Caki2 (cell line): ENCODE results near the gene ASPHD1. TPM values are rescaled to one million over a fixed set of nuclear protein-coding genes. Genes with fewer than 3 reads are reported as not detected.
A peak's percentile ranks its signal among the peaks of the same experiment; 100 is the strongest.
"Not testable (repeated sequence)": the region's sequence is repeated elsewhere in the genome, so short reads cannot be mapped to it uniquely, and the experiment has no call there.

Experiments used
- DNase-seq: peaks from one replicate; pipeline ENCODE4 v3.0.0-alpha.2; 2015; ENCODE audit warnings: low read depth
- in situ Hi-C: cut with HindIII; loops from 2 replicates; pipeline ENCODE4 v1.10.0; 2016; ENCODE audit warnings: low sequenced_read_pairs, low pct_unique_long_range_greater_than_20kb, mixed read lengths
- total RNA-seq: library from RNA; depleted of rRNA; stranded (reverse); fragments of >200 nt; shearing (Covaris generic); gene quantifications from 2 replicates; pipeline ENCODE4 v1.2.3, GENCODE V29; 2014; ENCODE audit warnings: low replicate concordance

ASPHD1 gene
- total RNA-seq, 1 experiment from 2014 or later = 71.5 TPM

GRCh38 chr16:29876217-29876593 lies 24.1 kb upstream of the ASPHD1 start:
- in situ Hi-C loops = no loop called here
- no peak for DNase-seq

DNA sequence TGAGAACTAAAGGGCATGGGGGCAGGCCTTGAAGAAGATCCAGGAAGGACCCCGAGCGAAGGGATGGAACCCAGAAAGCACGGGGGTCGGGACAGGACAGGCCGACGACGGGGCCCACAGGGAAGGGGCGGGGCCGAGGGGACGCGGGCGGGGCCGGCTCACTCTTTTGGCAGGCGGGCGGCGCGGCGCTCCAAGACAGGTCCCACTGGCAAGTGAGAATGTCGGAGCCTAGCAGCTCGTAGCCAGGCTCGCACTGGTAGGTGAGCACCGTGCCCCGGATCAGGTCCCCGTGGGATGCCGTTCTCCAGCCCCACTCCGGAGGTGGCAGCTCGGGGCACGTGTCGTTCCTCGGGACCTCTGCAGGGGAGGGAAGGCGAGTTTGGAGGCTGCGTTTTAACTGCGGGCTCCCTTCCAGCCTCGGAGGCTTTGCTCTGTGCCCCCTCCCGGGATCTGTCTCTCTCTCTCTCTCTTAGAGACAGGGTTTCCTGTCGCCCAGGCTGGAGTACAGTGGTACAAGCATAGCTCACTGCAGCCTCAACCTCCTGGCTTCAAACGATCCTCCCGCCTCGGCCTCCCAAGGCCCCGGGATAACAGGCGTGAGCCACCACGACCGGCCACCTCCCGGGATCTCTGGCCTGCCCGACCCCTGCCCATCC lies 23.6 kb upstream of the ASPHD1 start:
- in situ Hi-C loops = no loop called here
- DNase-seq = no peak

- in situ Hi-C loops = no loop called here
- peak; percentile 76 for DNase-seq
Observed at GRCh38 chr16:29877266-29877961, 22.9 kb upstream of the ASPHD1 start.

DNA sequence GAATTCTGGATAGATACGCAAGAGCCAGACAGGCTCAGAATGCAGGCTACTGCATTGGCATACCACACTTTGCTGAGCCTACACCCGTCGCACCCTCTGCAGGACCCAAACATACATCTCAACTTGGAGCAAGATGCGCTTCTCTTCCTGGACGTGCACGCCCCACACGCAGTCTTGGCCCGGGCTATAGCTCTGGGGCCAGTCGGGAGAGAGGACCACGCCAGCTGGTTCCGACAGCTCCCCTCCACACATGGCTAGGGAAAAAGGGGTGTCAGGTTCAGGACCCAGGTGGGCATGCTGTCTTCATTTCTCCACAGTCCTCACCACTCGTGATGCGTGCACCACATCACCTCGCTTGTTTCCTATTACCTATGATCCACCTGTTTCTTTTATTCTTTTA lies 22.1 kb upstream of the ASPHD1 start:
- no peak for DNase-seq
- in situ Hi-C loops = no loop called here

DNA sequence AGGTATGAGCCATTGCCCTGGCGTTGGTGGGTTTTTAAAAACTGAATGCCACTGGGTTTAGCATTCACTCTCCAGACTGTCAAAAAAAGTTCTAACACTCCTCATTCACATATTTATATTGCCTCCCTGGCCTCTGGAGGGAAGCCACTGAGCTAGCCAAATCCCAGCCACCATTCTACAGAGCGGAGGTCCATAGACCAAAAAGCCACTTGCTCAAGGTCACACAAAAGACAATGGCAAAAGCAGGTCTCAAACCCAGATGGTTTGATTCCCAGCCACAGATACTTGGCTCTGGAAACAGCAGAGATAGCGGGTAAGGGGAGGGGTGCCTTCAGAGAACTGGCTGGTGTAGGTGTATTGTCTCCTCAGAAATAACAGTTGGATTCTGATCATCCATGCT lies 19.2 kb upstream of the ASPHD1 start:
- in situ Hi-C loops = no loop called here
- no peak for DNase-seq

GRCh38 chr16:29883987-29884386 lies 16.3 kb upstream of the ASPHD1 start:
- no peak for DNase-seq
- in situ Hi-C loops = no loop called here

GRCh38 chr16:29889372-29889771 lies 10.9 kb upstream of the ASPHD1 start:
- in situ Hi-C loops, DNase-seq: not testable (repeated sequence)

- DNase-seq = no peak
Observed at GRCh38 chr16:29891525-29892457, 8.5 kb upstream of the ASPHD1 start.

DNA sequence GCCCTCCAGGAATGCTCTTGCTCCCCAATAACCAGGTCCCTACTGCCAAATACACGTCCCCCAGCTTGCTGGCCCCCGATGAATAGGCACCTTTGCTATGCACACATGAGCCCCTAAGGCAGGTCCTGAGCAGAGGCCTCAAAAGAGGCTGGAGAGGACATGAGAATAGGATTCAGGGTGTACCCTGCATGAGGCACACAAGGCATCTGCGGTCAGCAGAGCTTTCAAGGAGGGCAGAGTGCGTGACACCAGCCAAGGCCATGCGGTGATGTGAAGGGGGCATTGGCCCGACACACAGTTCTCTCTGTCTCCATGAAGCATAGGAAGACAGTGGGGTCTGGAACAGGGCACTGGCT lies 7.9 kb upstream of the ASPHD1 start:
- in situ Hi-C loops = no loop called here
- DNase-seq = no peak

More at GRCh38 chr16:29891525-29892457, 8.5 kb upstream of the ASPHD1 start:
- in situ Hi-C loops = no loop called here

DNA sequence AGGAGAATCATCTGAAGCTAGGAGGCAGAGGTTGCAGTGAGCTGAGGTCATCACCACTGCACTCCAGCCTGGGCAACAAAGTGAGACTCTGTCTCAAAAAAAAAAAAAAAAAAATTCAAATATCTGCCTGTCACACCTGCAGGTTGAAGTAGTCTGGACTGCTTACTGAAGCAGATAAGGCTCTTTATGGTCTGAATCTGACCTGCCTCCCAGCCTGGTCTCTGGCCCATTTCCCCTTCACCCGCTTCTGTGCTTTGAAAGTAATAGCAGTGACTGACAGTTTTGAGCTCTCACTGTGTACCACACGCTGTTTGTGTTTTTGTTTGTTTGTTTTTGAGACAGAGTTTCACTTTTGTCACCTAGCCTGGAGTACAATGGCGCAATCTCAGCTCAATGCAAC lies 6.7 kb upstream of the ASPHD1 start:
- in situ Hi-C loops = no loop called here

GRCh38 chr16:29894352-29894751 lies 5.9 kb upstream of the ASPHD1 start:
- in situ Hi-C loops = no loop called here

More for the DNA sequence above, 6.7 kb upstream of the ASPHD1 start:
- no peak for DNase-seq

GRCh38 chr16:29896841-29897240 lies 3.4 kb upstream of the ASPHD1 start:
- no peak for DNase-seq
- in situ Hi-C loops = no loop called here

More at GRCh38 chr16:29894352-29894751, 5.9 kb upstream of the ASPHD1 start:
- no peak for DNase-seq

DNA sequence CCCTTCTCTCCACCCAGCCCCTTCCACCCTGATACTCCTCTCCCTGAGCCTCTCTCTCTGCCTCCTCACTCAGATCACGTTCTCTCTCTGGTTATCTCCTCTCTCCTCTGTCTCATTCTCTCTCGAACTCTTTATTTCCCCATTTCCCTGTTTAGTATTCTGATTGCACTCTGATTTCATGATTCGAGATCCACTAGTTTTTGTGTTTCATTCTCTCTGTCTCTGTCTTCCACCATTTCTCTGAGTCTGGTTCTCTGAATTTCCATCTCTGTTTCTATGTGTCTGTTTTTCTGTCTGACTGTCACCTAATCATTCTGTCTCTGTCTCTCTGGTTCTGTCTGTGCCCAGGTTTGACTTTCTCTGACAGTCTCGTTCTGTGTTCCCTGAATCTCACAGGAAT lies 3.0 kb upstream of the ASPHD1 start:
- no peak for DNase-seq
- in situ Hi-C loops = no loop called here

DNA sequence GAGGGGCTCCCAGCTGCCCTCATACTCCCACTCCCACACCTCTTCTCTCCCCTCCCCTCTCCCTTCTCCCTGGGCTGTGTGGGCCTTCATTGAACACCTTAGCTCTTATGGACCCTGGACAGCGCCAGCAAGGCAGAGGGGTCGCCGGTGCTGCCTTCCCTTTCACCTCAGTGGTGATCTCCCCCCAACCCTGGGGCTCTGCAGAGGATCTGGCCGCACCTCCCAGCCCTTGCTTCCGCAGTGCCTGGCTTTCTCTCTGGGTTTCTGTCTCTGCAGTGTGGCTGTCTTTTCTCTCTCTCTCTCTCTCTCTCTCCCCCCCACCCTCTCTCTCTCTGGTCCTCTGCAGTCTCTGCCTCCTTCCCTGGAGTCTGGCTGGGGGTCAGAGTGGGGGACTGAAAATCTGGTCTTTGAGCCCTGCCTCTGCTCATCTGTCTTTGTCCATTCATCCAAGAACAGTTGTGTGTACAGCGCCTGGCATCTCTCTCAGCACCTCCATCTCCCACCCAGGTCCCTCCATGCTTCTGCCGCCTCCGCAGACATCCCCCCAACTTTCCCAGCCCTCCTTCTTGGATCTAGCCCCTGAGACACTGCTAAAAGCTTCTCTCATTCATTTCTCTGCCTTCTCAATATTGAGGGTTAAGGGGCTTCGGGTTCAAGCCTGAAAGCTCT lies 2.0 kb upstream of the ASPHD1 start:
- in situ Hi-C loops = no loop called here
- DNase-seq = no peak

DNA sequence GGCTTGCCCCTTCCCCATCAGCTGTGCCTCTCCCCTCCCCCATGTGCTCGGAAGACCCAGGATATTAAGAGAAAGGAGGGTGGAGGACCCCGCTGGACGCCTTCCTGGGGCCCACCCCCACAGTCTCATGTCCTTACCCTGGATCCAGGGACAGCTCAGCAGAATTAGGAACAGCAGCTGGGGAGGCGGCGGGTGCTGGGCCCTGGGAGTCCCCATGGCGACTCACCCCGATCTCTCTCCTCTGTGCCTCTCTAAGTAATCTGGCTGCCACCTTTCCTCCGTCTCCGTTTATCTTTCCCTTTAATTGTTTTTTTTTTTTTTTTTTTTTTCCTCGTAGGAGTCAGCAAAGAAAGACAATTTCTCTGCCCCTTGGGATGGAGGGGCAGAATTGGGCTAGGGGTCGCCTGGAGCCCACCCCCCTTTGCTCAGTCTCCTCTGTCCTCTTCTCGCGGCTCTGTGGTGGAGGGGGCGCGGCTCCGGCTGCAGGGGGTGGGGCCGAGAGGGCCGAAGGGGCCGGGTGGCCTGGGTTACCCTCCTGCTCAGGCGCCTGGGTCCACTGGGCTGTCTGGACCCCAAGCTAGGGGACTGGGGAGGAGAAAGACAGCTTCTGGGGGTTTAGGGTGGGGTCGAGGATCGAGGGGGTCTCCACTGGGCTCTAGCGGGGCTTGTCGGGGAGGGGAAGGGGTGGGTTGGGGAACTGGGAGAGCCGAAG lies 1.3 kb upstream of the ASPHD1 start:
- no peak for DNase-seq
- in situ Hi-C loops = no loop called here

DNA sequence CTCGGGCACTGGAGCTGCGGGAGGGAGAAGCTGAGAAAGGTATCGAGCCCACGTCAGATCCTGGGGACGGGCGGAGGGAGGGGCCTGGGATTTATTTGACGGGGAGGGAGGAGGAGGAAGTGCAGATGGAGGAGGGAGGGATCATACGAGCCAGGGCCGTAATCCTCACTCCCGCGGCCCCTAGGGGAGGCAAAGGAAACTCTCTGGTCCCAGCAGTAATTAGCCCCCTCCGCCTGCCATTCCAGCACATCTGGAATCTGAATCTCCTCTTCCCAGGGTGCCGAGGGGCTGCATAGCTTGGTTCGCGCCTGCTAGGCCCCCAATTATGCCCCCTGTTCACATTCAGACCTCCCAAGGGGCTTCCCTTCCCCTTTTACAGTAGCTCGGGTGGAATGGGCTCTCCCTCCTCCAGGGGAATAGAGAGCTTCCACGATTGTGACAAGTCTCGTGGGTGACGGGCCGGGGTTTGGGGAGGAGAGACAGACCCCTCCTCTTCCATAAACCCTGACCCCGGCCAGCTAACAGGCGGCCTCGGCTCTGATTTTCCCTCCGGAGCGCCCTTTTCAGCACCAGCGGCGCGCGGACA lies 679 bp upstream of the ASPHD1 start, which contains the start of gene SEZ6L2:
SEZ6L2 (minus strand) TSS at position 35 of the 586 bp plus-strand sequence. CDS start 531 bp downstream, outside the sequence.
- peak; percentile 96 for DNase-seq
- in situ Hi-C loops = no loop called here

DNA sequence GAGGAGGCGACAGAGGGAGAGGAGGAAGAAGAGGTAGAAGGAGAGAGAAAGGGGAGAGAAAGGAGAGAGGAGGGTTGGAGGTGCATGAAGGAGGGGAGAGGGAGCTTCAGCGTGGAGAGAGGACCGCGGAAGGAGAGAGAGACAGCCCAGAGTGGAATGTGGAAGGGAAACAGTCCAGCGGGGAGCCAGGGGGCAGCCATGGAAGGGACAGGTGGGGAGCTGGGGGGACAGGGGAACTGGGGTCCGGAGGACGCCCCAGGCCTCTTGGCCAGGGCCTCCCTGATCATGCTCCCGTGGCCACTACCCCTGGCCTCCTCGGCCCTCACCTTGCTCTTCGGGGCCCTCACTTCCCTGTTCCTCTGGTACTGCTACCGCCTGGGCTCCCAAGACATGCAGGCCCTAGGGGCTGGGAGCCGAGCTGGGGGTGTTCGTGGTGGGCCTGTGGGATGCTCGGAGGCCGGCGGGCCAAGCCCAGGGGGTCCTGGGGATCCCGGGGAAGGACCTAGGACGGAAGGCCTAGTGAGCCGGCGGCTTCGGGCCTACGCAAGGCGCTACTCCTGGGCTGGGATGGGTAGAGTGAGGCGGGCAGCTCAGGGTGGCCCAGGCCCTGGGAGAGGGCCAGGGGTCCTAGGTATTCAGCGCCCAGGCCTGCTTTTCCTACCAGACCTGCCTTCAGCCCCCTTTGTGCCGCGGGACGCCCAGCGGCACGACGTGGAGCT lies 759 bp downstream of the ASPHD1 start:
- in situ Hi-C loops = no loop called here
- no peak for DNase-seq
